ENCODE data around the gene UVRAG.
"Not testable (repeated sequence)": the region's sequence is repeated elsewhere in the genome, so short reads cannot be mapped to it uniquely, and the experiment has no call there.

UVRAG gene

DNA sequence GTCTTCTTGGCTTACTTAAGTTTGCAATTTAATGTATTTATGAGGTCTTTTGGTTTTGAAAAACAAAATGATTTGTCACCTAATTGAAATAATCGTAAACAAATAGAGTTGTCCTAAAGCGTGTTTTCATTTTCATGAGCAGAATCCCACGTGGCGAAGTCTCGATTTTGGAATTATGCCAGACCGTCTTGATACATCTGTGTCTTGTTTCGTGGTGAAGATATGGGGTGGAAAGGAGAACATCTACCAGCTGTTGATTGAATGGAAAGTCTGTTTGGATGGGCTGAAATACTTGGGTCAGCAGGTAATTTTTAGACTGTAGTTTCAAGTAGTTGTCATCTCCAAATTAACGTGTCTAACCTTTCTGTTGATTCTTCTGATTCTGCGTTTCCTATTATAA lies 64.7 kb downstream of the UVRAG start:
- H3K36me3 ChIP-seq (ENCODE audit: insufficient read depth) = no peaks in the 10 kb centered on the region
- no peaks in the 10 kb centered on the region for H4K20me1 ChIP-seq (ENCODE audit: insufficient read depth)
- TF ChIP-seq, protein P1, sequence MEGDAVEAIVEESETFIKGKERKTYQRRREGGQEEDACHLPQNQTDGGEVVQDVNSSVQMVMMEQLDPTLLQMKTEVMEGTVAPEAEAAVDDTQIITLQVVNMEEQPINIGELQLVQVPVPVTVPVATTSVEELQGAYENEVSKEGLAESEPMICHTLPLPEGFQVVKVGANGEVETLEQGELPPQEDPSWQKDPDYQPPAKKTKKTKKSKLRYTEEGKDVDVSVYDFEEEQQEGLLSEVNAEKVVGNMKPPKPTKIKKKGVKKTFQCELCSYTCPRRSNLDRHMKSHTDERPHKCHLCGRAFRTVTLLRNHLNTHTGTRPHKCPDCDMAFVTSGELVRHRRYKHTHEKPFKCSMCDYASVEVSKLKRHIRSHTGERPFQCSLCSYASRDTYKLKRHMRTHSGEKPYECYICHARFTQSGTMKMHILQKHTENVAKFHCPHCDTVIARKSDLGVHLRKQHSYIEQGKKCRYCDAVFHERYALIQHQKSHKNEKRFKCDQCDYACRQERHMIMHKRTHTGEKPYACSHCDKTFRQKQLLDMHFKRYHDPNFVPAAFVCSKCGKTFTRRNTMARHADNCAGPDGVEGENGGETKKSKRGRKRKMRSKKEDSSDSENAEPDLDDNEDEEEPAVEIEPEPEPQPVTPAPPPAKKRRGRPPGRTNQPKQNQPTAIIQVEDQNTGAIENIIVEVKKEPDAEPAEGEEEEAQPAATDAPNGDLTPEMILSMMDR (conservative IDR thresholded peaks at IDR 0.05; ENCODE audit: low read depth, low read length) = no peak
- H3K4me1 ChIP-seq (ENCODE audit: low read depth, poor library complexity, severe bottlenecking) = peaks cover 35% of the 10 kb centered on the region
- H3K27ac ChIP-seq = peak overlapping the region; percentile 60
- no peaks in the 10 kb centered on the region for H3K79me2 ChIP-seq (ENCODE audit: insufficient read depth, low read depth)
- H3K4me3 ChIP-seq (IDR thresholded peaks at IDR 0.05; ENCODE audit: insufficient read depth, low read depth, low read length) = no peak overlapping the region
- no peak overlapping the region; the same call in 1 of the 2 replicates for H2AFZ ChIP-seq (ENCODE audit: low read depth)
- peak overlapping the region; percentile 52 for H3K4me2 ChIP-seq
- peak overlapping the region; percentile 10; the same call in 1 of the 2 replicates for H3K9ac ChIP-seq
- H3K27me3 ChIP-seq (ENCODE audit: insufficient read depth, low read depth) = no peaks in the 10 kb centered on the region

DNA sequence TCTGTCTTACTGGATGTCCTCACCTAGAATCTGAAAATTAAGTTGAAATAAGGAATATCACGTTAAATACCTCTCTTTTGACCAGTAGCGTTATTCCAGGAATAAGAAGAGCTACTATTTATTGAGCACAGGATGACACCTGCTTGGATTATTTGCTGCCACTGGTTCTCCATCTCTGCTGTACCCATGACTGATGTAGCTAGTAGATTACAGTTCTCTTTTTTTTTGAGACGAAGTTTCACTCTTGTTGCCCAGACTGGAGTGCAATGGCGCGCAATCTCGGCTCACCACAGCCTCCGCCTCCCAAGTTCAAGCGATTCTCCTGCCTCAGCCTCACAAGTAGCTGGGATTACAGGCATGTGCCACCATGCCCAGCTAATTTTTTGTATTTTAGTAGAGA lies 65.3 kb downstream of the UVRAG start:
- not testable (repeated sequence) for H3K36me3 ChIP-seq (ENCODE audit: insufficient read depth); H3K79me2 ChIP-seq (ENCODE audit: insufficient read depth, low read depth); H4K20me1 ChIP-seq (ENCODE audit: insufficient read depth); H3K27me3 ChIP-seq (ENCODE audit: insufficient read depth, low read depth); H3K4me3 ChIP-seq (IDR thresholded peaks at IDR 0.05; ENCODE audit: insufficient read depth, low read depth, low read length); H2AFZ ChIP-seq (ENCODE audit: low read depth)
- H3K9ac ChIP-seq = peak overlapping the region; percentile 10; the same call in 1 of the 2 replicates
- H3K4me2 ChIP-seq = peak overlapping the region; percentile 52
- peaks cover 34% of the 10 kb centered on the region for H3K4me1 ChIP-seq (ENCODE audit: low read depth, poor library complexity, severe bottlenecking)
- H3K27ac ChIP-seq = peak overlapping the region; percentile 60

DNA sequence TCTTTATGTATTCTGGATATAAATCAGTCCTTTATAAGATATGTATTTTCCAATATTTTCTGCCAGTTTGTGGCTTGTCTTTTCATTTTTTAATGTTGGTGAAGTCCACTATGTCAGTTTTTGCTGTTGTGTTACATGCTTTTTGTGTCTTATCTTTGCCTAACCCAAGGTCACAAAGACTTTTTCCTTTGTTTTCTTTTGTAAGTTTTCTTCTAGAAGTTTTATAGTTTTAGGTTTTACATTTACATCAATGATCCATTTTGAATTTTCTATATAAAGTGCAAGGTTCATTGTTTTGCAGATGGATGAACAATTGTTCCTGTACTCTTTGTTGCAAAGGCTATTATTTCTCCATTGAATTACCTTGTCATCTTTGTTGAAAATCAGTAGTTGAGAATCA lies 69.3 kb downstream of the UVRAG start:
- H3K4me2 ChIP-seq = no peak overlapping the region
- H3K79me2 ChIP-seq (ENCODE audit: insufficient read depth, low read depth) = no peaks in the 10 kb centered on the region
- no peaks in the 10 kb centered on the region for H3K36me3 ChIP-seq (ENCODE audit: insufficient read depth)
- H2AFZ ChIP-seq (ENCODE audit: low read depth) = no peak overlapping the region
- peaks cover 29% of the 10 kb centered on the region for H3K4me1 ChIP-seq (ENCODE audit: low read depth, poor library complexity, severe bottlenecking)
- H3K27ac ChIP-seq = no peak overlapping the region
- H3K9ac ChIP-seq = no peak overlapping the region
- no peak overlapping the region for H3K4me3 ChIP-seq (IDR thresholded peaks at IDR 0.05; ENCODE audit: insufficient read depth, low read depth, low read length)
- TF ChIP-seq, protein P1 (conservative IDR thresholded peaks at IDR 0.05; ENCODE audit: low read depth, low read length) = no peak
- H4K20me1 ChIP-seq (ENCODE audit: insufficient read depth) = no peaks in the 10 kb centered on the region
- H3K27me3 ChIP-seq (ENCODE audit: insufficient read depth, low read depth) = no peaks in the 10 kb centered on the region

DNA sequence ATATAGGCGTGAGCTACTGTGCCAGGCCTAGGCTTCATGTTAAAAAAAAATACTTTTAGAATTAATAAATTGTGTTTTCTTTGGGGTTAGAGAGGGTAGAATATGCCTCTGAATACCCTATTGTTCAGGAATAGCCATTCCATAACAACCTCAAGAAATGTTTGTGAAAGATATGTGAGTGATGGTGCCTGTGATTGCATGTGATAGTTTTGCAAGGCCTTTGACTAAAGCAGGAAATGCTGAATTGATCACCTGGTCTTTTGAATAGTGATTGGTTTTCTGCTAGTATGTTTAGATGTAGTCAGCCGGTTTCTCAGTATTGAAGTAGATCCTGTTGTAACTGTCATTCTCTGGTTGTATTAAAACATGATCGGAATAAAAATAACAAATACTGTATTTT lies 73.4 kb downstream of the UVRAG start:
- no peak overlapping the region for H3K4me2 ChIP-seq
- H3K27me3 ChIP-seq (ENCODE audit: insufficient read depth, low read depth) = no peaks in the 10 kb centered on the region
- no peak overlapping the region for H3K4me3 ChIP-seq (IDR thresholded peaks at IDR 0.05; ENCODE audit: insufficient read depth, low read depth, low read length)
- TF ChIP-seq, protein P1 (conservative IDR thresholded peaks at IDR 0.05; ENCODE audit: low read depth, low read length) = no peak
- H3K4me1 ChIP-seq (ENCODE audit: low read depth, poor library complexity, severe bottlenecking) = no peaks in the 10 kb centered on the region
- no peak overlapping the region for H3K27ac ChIP-seq
- no peaks in the 10 kb centered on the region for H3K36me3 ChIP-seq (ENCODE audit: insufficient read depth)
- H4K20me1 ChIP-seq (ENCODE audit: insufficient read depth) = no peaks in the 10 kb centered on the region
- H3K9ac ChIP-seq = no peak overlapping the region
- no peak overlapping the region for H2AFZ ChIP-seq (ENCODE audit: low read depth)
- H3K79me2 ChIP-seq (ENCODE audit: insufficient read depth, low read depth) = no peaks in the 10 kb centered on the region

DNA sequence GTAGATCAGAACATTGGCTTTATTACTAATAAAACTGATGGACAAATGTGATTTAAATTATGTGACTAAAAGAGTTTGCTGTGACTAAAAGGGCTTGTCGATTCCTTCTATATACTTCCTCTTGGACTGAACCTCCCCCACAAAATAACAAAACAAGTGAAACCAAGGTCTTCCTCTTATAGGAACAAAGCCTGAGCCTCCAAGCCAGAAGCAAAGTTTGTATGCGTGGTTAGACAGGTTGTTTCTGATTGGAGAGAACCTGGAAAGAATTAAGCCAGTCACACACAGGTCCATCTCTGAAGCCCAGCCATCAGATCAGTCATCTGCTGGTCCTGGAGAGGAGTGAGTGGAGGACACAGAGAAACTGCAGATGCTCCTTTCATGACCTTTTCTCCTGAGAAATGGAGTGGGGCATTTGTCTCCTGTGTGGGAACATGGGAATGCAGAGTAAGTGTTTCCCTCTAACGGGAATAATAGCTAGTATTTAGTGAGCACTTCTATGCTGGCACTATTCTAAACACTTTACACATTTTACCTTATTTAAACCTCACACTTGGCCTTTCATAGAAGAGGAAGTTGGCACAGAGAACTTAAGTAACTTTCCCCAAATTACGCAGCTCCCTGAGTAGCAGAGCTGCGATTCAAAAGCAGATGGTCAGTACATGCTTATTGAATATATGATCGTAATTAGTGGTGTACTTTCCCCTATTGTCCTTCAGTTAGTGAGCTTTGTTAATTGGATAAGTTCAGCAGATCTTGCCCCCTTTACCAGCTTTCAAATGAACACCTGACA lies 77.1 kb downstream of the UVRAG start:
- no peaks in the 10 kb centered on the region for H4K20me1 ChIP-seq (ENCODE audit: insufficient read depth)
- H3K27me3 ChIP-seq (ENCODE audit: insufficient read depth, low read depth) = no peaks in the 10 kb centered on the region
- TF ChIP-seq, protein P1 (conservative IDR thresholded peaks at IDR 0.05; ENCODE audit: low read depth, low read length) = no peak
- H3K27ac ChIP-seq = no peak overlapping the region
- H3K79me2 ChIP-seq (ENCODE audit: insufficient read depth, low read depth) = no peaks in the 10 kb centered on the region
- H3K36me3 ChIP-seq (ENCODE audit: insufficient read depth) = no peaks in the 10 kb centered on the region
- no peak overlapping the region for H3K4me3 ChIP-seq (IDR thresholded peaks at IDR 0.05; ENCODE audit: insufficient read depth, low read depth, low read length)
- H3K4me2 ChIP-seq = no peak overlapping the region
- H3K4me1 ChIP-seq (ENCODE audit: low read depth, poor library complexity, severe bottlenecking) = peaks cover 3% of the 10 kb centered on the region
- H2AFZ ChIP-seq (ENCODE audit: low read depth) = no peak overlapping the region
- H3K9ac ChIP-seq = no peak overlapping the region
